ENCODE results near the gene SKAP2.

The SKAP2 gene

DNA sequence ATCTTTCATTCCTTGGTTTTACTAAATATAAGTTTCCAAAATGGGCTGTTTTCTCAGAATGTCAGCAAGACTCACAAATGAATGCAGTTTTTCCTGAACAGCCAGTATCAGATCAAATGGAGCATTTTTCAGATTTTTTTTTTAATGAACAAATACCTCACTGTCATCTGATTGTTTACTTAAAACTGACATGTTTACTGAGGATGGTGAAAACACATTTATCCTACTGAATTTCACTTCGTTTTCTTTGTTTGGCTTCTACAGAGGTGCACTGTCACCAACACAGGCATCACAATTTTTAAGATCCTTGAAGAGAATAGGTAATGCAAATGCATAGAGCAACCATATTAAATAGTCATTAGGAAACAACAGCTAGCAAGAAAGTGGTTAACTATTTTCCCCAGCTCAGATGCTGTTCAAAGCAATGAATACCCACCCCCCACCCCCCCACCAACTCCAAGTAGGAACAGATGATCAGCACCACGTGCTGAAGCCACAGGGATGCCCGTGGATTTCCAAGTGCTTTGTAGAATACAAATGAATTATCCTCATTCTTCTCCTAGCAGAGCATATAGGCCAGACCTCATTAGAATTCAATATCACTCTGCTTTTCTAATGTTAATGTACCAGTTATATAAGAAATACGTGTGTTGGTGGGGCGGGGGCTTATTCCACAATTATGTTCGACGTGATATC, 205.9 kb downstream of the SKAP2 start:
- DNase-seq = no peak

DNA sequence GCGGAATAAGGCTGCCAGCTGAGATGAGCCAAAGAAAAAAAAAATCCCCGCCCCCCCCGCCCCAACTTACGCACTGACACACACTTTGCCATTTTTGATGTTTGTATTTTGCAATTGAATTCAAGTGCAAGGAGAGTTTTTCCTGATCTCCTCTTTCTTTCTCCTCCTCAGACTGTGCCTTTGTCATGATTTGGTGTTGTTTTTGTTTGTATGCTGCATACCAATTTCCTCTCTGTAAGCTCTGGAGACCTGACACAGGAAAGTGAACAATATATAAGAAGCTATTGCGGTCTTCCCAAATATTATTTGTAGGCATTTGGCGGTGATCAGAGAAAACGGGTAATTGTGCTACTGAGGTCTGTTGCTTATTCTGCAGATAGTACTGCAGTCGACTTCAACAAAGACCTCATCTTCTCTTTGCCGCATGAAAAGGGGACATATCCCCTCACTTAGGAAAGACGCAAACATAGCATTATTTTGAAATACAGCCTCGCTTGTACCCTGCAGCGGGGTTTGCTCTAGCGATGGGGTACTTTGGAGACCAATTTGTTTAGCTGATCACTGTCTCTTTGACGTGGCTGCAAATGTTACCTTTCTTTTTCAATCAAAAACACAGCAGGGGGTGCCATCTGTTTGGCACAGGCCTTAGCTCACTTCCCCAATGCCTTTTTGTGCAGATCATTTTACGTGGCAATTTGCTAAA, 206.6 kb downstream of the SKAP2 start:
- DNase-seq = no peak

DNA sequence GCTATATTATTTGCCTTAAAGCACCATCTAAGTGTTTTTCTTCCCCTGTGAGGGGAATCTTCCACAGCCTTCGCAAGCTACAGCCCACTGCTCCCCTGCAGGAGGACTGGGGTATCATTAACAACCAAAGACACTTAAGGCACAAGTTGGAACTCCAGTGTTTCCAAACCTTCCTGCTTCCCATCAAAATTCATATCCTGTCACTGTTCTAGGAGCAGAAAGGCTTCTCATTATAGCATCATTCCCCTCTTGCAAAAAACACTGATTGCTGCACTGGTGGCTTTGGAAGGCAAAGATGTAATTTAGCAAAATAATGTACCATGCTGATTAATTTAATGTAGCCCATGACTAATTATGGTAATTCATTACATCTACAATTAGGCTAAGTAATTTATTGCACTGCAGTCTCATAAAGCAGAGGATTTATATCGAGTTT, 207.2 kb downstream of the SKAP2 start:
- no peak for DNase-seq

DNA sequence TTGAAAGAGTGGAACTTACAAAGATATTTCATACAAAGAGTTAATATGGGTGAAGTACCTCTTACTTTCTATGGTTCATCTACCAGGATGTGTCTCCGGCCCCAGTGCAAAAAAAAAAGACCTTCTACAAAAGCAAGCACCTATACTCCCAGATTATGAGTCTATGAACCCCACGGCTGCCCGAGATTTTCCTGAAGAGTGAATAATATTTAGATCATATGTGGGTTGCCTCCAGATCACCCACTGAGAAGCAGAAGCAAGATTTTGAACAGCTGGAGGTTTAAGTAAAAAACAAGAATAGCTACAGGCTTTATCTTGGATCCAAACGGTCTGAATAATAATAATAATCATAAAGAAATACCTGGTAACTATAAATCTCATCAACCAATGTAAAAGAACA, 207.7 kb downstream of the SKAP2 start:
- DNase-seq = no peak

DNA sequence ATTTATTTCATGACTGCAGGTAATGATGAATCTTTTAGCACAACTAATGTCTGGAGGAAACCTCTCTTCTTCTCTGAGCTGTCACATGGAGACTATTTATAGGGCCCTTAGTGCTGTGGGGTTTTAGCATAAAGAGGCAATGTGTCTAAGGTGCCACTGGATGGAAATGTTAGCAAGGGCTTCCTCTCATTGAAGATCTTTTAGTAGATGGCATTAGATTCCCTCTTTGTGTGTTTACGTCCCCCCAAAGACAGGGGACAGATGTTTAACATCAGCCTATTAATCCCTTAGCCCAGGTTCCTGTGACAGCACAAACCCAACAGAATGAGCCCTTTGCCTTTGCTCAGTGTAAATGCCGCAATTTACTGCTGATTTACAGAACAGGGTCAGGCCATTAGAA, 208.6 kb downstream of the SKAP2 start:
- DNase-seq = no peak

DNA sequence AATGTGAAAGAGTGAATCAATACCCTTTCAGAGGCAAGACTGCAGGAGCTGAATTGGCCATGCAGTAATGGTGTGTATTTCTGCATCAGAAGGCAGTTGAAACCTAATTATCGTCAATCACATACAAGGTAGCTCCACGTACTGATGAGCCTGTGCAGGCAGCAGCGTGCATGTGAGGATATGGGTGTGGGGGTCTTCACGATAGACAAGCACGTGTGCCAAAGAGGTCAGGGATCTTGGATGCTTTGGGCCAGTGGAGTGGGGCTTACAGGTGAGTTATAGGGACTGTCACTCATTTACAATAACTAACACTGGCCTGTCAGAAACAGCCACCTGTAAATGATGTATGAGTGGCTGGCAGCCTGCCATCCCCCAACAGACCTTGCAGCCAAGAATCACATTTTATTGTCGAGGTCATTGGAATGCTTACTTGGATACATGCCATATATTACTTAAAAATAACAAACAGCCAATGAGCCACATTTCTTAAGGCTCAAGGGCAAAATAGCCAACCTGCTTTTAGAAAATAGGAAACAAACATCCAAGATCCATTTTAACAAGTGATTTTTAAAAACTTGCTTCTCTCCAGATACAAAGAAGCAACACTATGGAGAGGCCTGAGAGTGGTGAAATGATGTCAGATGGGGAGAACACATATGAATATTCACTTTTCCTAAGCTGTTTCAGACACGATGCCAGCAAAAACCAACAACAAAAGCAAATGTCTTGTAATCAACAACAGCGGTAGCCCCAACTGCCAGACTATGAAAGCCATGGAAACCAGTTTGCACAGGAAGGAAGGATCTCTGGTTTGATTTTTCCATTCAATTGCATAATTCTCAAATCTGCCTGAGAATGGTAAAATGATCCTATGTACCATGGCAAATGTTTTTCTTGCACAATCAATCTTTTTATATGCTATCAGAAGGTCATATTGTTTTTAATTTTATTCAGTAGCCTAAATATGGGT, 210.7 kb downstream of the SKAP2 start:
- no peak for DNase-seq

DNA sequence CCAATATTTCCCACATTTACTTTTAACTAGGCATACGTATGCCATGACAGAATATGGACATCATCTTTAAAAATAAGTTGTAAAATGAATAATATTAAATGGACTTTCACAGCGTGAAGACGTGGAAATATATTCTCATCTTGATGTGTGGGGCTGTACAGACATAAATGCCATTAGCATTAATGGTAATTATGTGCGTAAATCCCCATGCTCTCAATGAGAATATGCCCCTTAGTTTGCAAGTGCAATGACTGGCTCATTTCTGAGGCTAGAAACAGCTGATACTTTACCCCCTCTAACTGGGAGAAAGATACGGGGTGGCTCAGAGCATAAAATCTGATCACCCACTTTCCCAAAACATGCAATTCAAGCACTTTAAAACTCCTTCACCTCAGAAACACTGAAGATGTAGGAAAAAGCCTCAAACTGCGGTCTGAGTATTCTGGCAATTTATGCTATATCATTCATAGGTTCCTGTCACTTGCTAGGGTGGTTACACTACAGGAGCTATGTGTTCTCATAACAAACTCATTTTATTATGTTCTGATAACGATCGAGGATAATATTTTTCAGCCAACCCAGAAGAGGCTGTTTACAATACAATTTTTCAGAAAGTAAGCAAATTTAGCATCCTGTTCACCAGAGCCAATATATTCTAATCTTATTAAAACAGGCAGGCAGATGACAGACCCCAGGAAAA, 211.8 kb downstream of the SKAP2 start:
- no peak for DNase-seq

DNA sequence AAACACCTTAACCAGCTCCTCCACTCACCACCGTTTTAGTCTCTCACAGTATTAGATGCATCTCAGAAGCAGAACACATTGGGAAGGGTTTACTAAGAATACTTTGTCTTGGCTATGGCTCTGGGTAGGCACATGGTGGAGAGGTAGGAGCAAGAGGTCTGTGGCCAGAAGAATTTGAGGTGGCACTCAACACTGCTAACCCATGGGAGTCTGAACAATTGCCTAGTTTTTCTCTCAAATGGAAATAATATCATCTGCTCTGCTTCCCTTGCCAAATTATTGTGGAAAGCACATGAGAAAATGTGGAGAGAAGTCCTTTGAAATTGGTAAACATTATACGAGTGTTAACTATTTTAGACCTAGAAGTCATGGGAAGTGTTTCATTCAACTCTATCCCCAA, 214.3 kb downstream of the SKAP2 start:
- no peak for DNase-seq

DNA sequence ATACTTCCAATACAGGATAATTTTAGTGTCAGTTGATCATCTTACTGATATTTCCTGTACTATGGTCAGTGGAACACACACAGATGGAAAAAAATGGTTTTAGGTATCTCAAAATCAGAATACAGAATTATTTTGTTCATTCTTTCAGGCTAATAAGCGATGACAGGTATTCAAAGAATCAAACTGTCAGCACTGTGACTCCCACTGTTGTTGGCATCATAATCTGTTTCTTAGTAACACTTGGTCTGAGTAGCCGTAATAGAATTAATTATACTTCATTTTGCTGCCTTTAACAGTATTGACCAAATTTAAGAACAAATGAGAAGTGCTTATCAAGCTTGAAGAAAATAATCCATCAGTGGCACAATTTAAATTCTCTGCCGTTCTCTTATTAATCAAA, 215.0 kb downstream of the SKAP2 start:
- DNase-seq = no peak

DNA sequence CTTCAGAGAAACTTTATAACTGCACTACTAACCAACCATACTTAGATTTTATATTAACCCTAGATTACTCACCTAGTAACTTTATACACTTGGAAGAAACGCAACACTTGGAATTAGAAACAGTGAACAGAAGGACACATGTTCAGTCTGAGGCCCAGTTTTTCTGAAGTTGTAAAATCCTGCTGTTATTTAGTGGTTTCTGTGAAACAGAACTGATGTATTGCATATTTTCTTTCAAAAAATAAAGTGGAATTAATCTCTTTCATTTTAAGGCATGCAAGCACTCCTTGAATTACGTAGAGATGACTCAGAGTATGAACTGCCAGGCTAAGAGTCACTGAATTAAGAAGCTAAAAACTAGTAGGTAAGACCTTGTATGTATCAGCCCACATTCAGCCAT, 215.8 kb downstream of the SKAP2 start:
- DNase-seq = no peak

DNA sequence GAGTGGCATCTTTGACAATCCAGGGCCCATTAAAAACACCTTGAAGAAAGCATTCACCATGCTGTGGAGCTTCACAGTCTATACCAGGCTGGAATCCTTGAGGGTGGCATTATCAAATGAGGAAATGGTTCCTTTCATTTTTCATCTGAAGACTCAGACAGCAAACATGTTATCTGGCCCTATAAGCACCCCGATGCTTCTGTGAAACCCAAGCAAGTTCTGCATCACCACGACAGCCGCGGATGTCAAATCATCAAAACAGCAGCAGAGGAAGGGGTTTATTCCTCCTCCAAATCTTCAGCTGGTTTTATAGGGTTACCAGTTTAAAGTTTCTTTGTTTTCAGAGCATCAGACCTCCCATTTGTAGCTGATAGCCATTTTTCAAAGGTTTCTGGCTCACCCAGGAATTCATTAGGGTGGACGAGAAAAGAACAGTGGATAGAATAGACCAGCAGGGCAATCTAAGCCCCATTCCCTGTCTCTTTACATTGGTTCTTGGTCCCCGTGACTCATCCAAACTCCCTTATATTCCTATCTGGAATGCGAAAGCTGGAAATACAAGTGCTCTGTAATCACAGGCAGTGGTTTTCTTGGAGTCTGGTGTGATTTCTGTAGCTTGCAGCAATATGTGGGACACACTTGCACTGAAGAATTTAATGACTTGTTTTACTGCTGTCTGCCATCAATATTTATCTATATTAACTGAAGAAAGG, 217.9 kb downstream of the SKAP2 start:
- no peak for DNase-seq

DNA sequence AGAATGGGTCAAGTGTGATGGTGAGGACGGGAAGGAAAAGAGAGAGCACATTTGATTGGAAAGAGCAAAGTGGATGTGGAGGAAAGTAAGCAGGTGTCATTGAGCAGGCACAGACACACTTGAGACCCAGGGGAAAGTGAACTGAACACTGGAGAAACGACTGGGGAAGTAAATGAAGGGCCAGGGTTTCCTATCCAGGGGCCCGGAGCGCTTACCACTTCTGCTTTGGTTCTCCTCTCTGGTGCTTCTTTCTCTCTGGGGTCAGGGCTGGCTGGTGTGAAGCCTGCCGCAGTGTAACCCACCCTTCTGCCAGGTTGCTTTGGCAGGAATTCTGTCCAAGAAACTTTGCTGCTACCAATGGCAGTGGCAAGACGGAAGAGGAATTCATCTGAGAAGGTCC, 219.3 kb downstream of the SKAP2 start:
- DNase-seq = no peak

DNA sequence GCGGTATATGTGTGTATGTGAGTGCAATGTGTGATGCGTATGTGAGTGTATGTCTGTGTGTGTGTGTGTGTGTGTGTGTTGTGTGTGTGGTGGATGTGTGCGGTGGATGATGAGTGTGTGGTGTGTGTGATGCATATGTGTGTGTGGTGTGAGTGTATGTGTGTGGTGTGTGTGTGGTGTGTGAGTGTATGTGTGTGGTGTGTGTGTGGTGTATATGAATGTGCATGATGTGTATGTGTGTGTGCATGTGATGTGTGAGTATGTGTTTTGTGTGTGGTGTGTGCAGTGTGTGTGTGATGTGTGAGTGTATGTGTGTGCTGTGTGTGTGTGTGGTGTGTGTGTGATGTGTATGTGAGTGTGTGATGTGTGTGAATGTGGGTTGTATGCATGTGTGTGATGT, 222.0 kb downstream of the SKAP2 start:
- no peak for DNase-seq

DNA sequence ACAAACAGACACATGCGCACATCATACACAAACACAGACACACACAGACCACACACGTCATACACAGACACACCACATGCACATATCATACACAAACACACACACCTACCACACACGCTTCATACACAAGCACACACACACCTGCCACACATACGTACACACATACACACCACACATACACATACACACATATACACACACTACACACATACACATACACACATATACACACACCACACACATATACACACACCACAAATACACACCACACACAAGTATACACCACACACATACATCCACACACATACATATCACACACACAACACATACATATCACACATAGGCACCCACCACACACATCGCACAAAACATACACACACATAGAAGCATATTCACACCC, 224.7 kb downstream of the SKAP2 start:
- DNase-seq = no peak

DNA sequence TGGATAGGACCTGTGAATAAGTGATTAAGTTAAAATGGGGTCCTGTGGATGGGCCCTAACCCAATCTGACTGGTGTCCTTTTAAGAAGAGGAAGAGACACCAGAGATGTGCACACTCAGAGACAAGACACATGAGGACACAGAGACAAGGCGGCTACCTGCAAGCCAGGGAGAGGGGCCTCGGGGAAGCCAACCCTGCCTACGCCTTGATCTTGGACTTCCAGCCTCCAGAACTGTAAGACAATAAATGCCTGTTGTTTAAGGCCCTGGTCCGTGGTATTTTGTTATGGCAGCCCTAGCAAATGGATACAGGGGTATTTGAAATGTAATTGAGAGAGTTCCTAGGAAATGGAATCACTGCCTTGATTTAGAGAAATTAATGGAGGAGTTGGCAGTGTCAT, 225.3 kb downstream of the SKAP2 start:
- DNase-seq = no peak

DNA sequence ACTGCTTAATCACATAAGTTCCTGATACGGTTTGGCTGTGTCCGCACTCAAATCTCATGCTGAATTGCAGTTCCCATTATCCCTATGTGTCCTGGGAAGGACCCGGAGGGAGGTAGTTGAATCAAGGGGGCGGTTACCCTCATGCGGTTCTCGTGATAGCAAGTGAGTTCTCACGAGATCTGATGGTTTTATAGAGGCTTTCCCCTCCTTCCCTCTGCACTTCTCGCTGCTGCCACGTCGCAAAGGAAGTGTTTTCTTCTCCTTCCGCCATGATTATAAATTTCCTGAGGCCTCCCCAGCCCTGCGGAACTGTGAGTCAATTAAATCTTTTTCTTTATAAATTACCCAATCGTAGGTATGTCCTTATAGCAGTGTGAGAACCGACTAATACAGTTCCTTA, 226.2 kb downstream of the SKAP2 start:
- no peak for DNase-seq

DNA sequence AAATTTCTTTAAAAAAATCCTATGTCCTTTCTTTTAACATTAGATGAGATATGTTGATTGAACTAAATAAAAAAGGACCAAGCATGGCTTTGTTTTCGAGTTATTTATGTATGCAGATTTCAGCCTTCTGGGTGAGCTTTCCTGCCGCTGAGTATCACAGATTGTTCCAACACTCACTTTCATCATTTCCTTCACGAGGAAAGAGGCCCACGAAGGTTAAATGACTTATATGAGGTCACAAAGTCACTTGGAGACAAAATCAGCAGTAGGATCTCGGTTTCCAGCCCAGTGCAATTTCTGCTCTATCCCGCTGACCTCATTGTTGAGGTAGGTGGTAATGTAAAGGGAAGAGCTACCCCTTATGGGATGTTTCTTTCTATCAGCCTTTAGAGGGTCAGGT, 226.8 kb downstream of the SKAP2 start:
- DNase-seq = no peak

DNA sequence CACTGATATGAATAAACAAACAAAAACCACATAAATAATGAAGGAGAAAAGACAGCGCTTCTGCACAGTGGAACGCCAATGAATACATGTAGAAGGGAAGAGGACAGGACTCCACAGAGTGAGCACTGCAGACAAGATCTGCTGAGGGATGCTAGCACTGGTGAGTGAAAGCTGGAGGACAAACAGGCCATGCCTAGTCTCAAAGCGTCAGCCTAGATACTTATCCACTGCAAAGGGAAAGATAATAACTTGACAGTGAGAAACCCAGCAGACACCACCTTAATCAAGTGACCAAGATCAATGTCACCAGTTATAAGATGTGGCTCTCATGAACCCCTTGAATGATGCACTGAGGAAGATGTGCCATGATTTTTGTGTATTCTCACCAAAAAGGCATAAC, 227.6 kb downstream of the SKAP2 start:
- DNase-seq = no peak

DNA sequence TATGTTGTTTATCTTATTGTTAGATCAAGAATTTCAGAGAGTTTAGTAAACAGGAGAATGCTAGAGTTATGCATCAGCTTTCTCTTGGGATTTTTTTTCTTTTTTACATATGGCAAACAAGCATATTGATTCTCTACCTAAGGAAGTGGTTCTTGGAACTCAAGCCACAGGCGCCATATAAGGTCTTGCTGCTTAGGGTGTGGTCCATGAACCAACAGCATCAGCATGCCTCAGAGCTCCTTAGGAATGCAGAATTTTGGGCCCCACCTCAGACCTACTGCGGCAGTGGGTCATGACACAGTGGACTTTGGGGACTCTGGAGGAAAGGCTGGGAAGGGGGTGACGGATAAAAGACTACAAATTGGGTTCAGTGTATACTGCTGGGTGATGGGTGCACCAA, 230.8 kb downstream of the SKAP2 start:
- no peak for DNase-seq

DNA sequence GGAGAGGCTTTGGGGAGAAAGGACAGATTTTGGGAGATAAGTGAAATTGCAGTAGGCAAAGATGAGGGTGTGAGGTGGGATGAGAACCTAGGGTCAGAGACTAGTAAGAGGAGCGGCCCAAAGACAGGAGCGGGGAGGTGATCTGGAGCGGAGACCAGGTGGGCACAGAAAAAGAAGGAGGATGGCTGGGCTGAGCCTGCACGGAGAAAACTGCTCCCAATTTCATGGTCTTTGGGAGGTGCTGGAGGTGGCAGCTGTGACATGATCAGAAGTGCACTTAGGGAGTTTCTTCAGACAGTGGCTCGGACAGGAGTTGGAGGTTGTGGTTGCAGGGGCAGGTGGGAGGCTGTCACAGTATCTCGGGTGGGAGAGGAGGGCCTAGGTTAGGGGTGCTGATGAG, 232.8 kb downstream of the SKAP2 start:
- DNase-seq = no peak

DNA sequence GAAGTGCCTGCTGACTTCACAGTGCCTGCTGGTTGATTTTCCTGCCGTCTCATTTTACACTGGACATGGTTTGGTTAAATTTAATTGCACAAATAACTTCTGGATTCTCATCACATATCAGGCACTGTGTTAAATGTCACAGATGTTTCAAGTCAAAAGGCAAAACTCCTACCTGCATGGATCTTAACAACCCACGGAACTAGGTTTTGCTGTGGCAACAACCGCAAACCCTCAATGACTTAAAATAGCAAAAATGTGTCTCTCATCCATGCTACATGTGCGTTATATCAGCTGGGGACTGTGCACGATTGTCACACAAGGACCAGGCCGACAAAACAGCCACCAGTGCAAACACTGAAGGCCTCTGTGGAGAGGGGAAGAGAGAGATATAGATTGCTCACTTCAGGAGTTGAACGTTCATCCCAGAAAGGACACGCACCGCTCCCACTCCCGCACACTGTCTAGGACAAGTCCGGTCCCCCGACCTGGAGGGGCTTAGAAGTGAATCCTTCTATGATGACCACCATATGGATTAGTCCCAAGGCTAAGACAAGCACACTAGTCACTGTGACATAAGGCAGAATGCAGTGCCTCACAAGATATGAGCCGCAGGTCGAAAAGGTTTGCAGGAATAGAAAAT, 233.3 kb downstream of the SKAP2 start:
- DNase-seq = no peak

DNA sequence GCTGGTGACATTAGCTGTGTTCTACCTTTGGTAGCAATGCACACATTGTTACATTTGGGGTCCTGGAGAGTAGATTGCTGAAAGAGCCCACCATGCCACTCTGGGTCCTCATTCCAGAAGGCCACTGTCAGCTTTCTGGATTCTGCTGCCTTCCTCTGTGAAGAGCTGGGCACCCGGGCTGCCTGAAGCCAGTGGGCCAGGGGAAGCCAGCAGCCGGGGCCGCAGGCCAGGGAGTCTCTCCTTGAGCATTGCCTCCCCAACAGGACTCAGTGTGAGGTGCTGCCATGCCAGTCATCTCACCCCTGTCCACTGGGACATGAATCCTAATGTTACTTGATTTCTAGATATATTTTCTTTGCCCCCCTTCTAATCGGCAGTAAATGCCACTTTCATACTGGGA, 234.0 kb downstream of the SKAP2 start:
- no peak for DNase-seq
